ENCODE results near the gene PHF2.
A peak's percentile ranks its signal among the peaks of the same experiment; 100 is the strongest.

The PHF2 gene

GRCh38 chr9:93674580-93675335, 98.4 kb downstream of the PHF2 start:
- no peak overlapping the region for H3K27ac ChIP-seq
- intact Hi-C loops (cut with DNase I; ENCODE audit: low total_unique reads) = no loop called here
- H3K36me3 ChIP-seq = peaks cover 15 to 59% (median 50%) of the 10 kb centered on the region in 3 donors

GRCh38 chr9:93675336-93676150, 99.2 kb downstream of the PHF2 start:
- Histone ChIP-seq H3K9me3 (no peaks in the 10 kb centered on the region), H3K4me1 (no peaks in the 10 kb centered on the region), H3K36me3 (peaks cover 15 to 59% (median 50%) of the 10 kb centered on the region in 3 donors), H3K4me3 (no peak overlapping the region), H3K27me3 (no peaks in the 10 kb centered on the region), H3K27ac (no peak overlapping the region)
- intact Hi-C loops (cut with DNase I; ENCODE audit: low total_unique reads) = no loop called here
- DNase-seq = peak; percentile 16 to 59
- TF ChIP-seq CTCF (IDR thresholded peaks at IDR 0.05) = no peak

More at GRCh38 chr9:93674580-93675335, 98.4 kb downstream of the PHF2 start:
- H3K9me3 ChIP-seq = no peaks in the 10 kb centered on the region
- no peak overlapping the region for H3K4me3 ChIP-seq
- no peaks in the 10 kb centered on the region for H3K27me3 ChIP-seq
- no peak for TF ChIP-seq CTCF (IDR thresholded peaks at IDR 0.05)
- no peaks in the 10 kb centered on the region for H3K4me1 ChIP-seq
- peak; percentile 17 to 58 for DNase-seq

- intact Hi-C loops (cut with DNase I; ENCODE audit: low total_unique reads) = no loop called here
- Histone ChIP-seq H3K4me1 (no peaks in the 10 kb centered on the region), H3K27ac (no peak overlapping the region), H3K9me3 (no peaks in the 10 kb centered on the region), H3K4me3 (no peak overlapping the region), H3K36me3 (peaks cover 15 to 59% (median 50%) of the 10 kb centered on the region in 3 donors), H3K27me3 (no peaks in the 10 kb centered on the region)
- DNase-seq = peak; percentile 15 to 54
- no peak for TF ChIP-seq CTCF (IDR thresholded peaks at IDR 0.05)
Observed at GRCh38 chr9:93676310-93677047, 100.1 kb downstream of the PHF2 start.

- no peak overlapping the region for H3K4me3 ChIP-seq
- H3K36me3 ChIP-seq = peaks cover 15 to 59% (median 50%) of the 10 kb centered on the region in 3 donors
- peak; percentile 14 to 60 for DNase-seq
- no peak overlapping the region for H3K27ac ChIP-seq
- no peaks in the 10 kb centered on the region for H3K4me1 ChIP-seq
- H3K9me3 ChIP-seq = no peaks in the 10 kb centered on the region
- intact Hi-C loops (cut with DNase I; ENCODE audit: low total_unique reads) = no loop called here
- no peak for TF ChIP-seq CTCF (IDR thresholded peaks at IDR 0.05)
- no peaks in the 10 kb centered on the region for H3K27me3 ChIP-seq
Observed at GRCh38 chr9:93677048-93677571, 100.7 kb downstream of the PHF2 start.

DNA sequence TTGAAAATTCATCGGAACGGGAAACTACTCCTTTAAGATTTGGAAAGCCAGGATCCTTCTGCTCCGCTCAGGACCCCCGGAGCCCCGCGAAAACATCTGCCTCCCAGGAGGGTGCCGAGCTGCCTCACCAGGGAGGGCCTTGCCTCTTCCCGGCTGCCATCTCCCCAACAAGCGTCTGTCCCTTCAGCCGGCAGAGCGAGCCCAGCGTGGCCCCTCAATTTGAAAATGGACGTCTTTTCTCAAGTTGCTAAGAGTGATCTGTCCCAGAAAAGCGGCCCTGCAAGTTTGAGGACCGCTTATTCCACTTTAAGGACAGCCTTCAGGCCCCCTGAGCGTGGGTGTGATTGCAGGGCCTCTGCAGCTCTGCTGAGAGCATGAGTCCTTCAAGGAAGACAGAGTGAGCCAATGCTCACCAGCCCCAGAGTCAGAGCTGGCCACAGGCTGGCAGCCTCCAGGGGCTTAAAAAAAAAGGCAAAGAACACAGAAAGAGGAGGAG, 101.3 kb downstream of the PHF2 start:
- no peak overlapping the region for H3K27ac ChIP-seq
- no peak overlapping the region for H3K4me3 ChIP-seq
- intact Hi-C loops (cut with DNase I; ENCODE audit: low total_unique reads) = no loop called here
- no peak for TF ChIP-seq CTCF (IDR thresholded peaks at IDR 0.05)
- peak; percentile 15 to 51 for DNase-seq
- no peaks in the 10 kb centered on the region for H3K9me3 ChIP-seq
- no peaks in the 10 kb centered on the region for H3K4me1 ChIP-seq
- H3K36me3 ChIP-seq = peaks cover 15 to 59% (median 50%) of the 10 kb centered on the region in 3 donors
- H3K27me3 ChIP-seq = no peaks in the 10 kb centered on the region

Measured in tibial artery (tissue), 4 donors.